Measurements from ENCODE around the gene WDSUB1.

- TF ChIP-seq CTCF (conservative IDR thresholded peaks at IDR 0.05; ENCODE audit: low read length) (no peak), EZH2phosphoT487 (IDR thresholded peaks at IDR 0.05; ENCODE audit: borderline replicate concordance, low read depth, low read length) (no peak)
Measured at GRCh38 chr2:159262904-159263303, 23.6 kb downstream of the WDSUB1 start.
